ENCODE data around the gene HAL. TPM values are rescaled to one million over a fixed set of nuclear protein-coding genes. Genes with fewer than 3 reads are reported as not detected.

Gene HAL
- polyA plus RNA-seq, 1 experiment: 0.15 TPM

- no peaks in the 10 kb centered on the region for H3K27me3 ChIP-seq (ENCODE audit: control insufficient read depth, insufficient read depth, low read length)
- peak; percentile 58 for TF ChIP-seq CTCF (IDR thresholded peaks at IDR 0.05; ENCODE audit: insufficient read depth, low read depth, low read length)
- CTCF ChIA-PET: interaction anchor here (0.6 to 3.6 kb wide), 22 partner anchors 10 to 518 kb away, joined by 3 to 41 read pairs (median 4); partner anchors contain the start of gene CCDC38
- no peaks in the 10 kb centered on the region for H3K36me3 ChIP-seq (ENCODE audit: control insufficient read depth, insufficient read depth, low read length)
- no peak for DNase-seq (ENCODE audit: low read depth)
- POLR2A ChIA-PET: no interaction called here
- H3K4me3 ChIP-seq (ENCODE audit: low read depth, low read length): no peak overlapping the region
These were observed 2.6 kb upstream of the HAL start for GRCh38 chr12:95998611-95999286.

GRCh38 chr12:95997911-95998510 is 1.9 kb upstream of the HAL start:
- no peak for TF ChIP-seq CTCF (IDR thresholded peaks at IDR 0.05; ENCODE audit: insufficient read depth, low read depth, low read length)
- ChIA-PET CTCF (interaction anchor here (0.6 to 3.6 kb wide), 19 partner anchors 9 to 519 kb away, joined by 3 to 41 read pairs (median 4); partner anchors contain the start of gene CCDC38), POLR2A (interaction anchor here (0.6 kb wide), 1 partner anchor 102 kb away, joined by 7 read pairs; no protein-coding TSS in a partner anchor)
- no peak for DNase-seq (ENCODE audit: low read depth)
- Histone ChIP-seq H3K36me3 (ENCODE audit: control insufficient read depth, insufficient read depth, low read length) (no peaks in the 10 kb centered on the region), H3K4me3 (ENCODE audit: low read depth, low read length) (no peak overlapping the region), H3K27me3 (ENCODE audit: control insufficient read depth, insufficient read depth, low read length) (no peaks in the 10 kb centered on the region)

- POLR2A ChIA-PET: no interaction called here
- CTCF ChIA-PET: interaction anchor here (0.9 to 2.7 kb wide), 2 partner anchors 405 to 519 kb away, joined by 3 to 7 read pairs; no protein-coding TSS in a partner anchor
- Histone ChIP-seq H3K36me3 (ENCODE audit: control insufficient read depth, insufficient read depth, low read length) (no peaks in the 10 kb centered on the region), H3K27me3 (ENCODE audit: control insufficient read depth, insufficient read depth, low read length) (no peaks in the 10 kb centered on the region), H3K4me3 (ENCODE audit: low read depth, low read length) (no peak overlapping the region)
- TF ChIP-seq CTCF (IDR thresholded peaks at IDR 0.05; ENCODE audit: insufficient read depth, low read depth, low read length): no peak
- no peak for DNase-seq (ENCODE audit: low read depth)
These were observed 1.1 kb upstream of the HAL start for GRCh38 chr12:95997276-95997675.

- TF ChIP-seq CTCF (IDR thresholded peaks at IDR 0.05; ENCODE audit: insufficient read depth, low read depth, low read length): no peak
- Histone ChIP-seq H3K36me3 (ENCODE audit: control insufficient read depth, insufficient read depth, low read length) (no peaks in the 10 kb centered on the region), H3K27me3 (ENCODE audit: control insufficient read depth, insufficient read depth, low read length) (no peaks in the 10 kb centered on the region), H3K4me3 (ENCODE audit: low read depth, low read length) (no peak overlapping the region)
- CTCF ChIA-PET: interaction anchor here (1.3 kb wide), 1 partner anchor 77 kb away, joined by 3 read pairs; no protein-coding TSS in a partner anchor
- POLR2A ChIA-PET: no interaction called here
- no peak for DNase-seq (ENCODE audit: low read depth)
These were observed 709 bp downstream of the HAL start for GRCh38 chr12:95995238-95996031.

GRCh38 chr12:95994476-95994875 is 1.7 kb downstream of the HAL start:
- CTCF ChIA-PET: interaction anchor here (1.5 kb wide), 1 partner anchor 76 kb away, joined by 4 read pairs; no protein-coding TSS in a partner anchor
- TF ChIP-seq CTCF (IDR thresholded peaks at IDR 0.05; ENCODE audit: insufficient read depth, low read depth, low read length): no peak

More at GRCh38 chr12:95994476-95994875, 1.7 kb downstream of the HAL start:
- POLR2A ChIA-PET: no interaction called here
- Histone ChIP-seq H3K27me3 (ENCODE audit: control insufficient read depth, insufficient read depth, low read length) (no peaks in the 10 kb centered on the region), H3K4me3 (ENCODE audit: low read depth, low read length) (no peak overlapping the region), H3K36me3 (ENCODE audit: control insufficient read depth, insufficient read depth, low read length) (no peaks in the 10 kb centered on the region)
- DNase-seq (ENCODE audit: low read depth): no peak
